HEK293T (cell line): Measurements from ENCODE around the gene MBNL2.

Experiments used
- ARNT ChIP-seq: fragments of 450-650 bp; IDR thresholded peaks from 2 replicates; pipeline ENCODE4 v1.6.1; 2017; ENCODE audit warnings: mild to moderate bottlenecking
- SP1 ChIP-seq: fragments of 450-650 bp; IDR thresholded peaks from 2 replicates; pipeline ENCODE4 v1.6.1; 2017

- TF ChIP-seq SP1, result no peak
- TF ChIP-seq ARNT, result no peak
These were observed 667 bp upstream of the MBNL2 start for GRCh38 chr13:97221466-97221865.
